Lower leg skin (tissue), 4 donors: ENCODE measurements around the gene STPG1. TPM values are rescaled to one million over a fixed set of nuclear protein-coding genes. Genes with fewer than 3 reads are reported as not detected.

Experiments used
- DNase-seq, 2 donors: peaks; one replicate each; pipeline ENCODE4 v3.0.0-alpha.2; 2019; ENCODE audit warnings: low spot score in 2 of 2
- H3K4me3 ChIP-seq: fragments of 200-600 bp; sonication (generic); 2 replicates; pipeline ENCODE4 v1.5.1; 2017; ENCODE audit warnings: mild to moderate bottlenecking, low read depth; ENCODE audit not compliant: poor library complexity, severe bottlenecking
- POLR2A ChIP-seq, 2 donors: fragments of 450-650 bp; IDR thresholded peaks; one replicate each; pipeline ENCODE4 v1.6.1; 2016 to 2017; ENCODE audit warnings: antibody characterized with exemption in 2 of 2, mild to moderate bottlenecking in 1 of 2, moderate library complexity in 1 of 2
- WGBS, 2 donors: methylation state at CpG; one replicate each; pipeline ENCODE4 v1.1.5; 2018; 5-methylcytosine and 5-hydroxymethylcytosine counted together
- intact Hi-C: fragments of 100-400 bp; cut with DNase I; formaldehyde crosslinking; loops from one replicate; pipeline ENCODE4 v1.15.0; 2023; ENCODE audit warnings: low total_unique reads
- total RNA-seq, 4 donors: library from RNA; depleted of rRNA; stranded (reverse); fragments of >200 nt; gene quantifications; one replicate each; pipeline ENCODE4 v1.1.0, GENCODE V29; 2016
- TF ChIP-seq, protein P1 (sequence below), 3 donors: fragments of 450-650 bp; IDR thresholded peaks; one replicate each; pipeline ENCODE4 v1.5.1; 2016; ENCODE audit warnings: antibody characterized with exemption in 3 of 3, mild to moderate bottlenecking in 3 of 3, moderate library complexity in 2 of 3

Gene STPG1
- total RNA-seq, 4 donors from 2014 or later: 3.6 to 8.5 (median 6.4) TPM

DNA sequence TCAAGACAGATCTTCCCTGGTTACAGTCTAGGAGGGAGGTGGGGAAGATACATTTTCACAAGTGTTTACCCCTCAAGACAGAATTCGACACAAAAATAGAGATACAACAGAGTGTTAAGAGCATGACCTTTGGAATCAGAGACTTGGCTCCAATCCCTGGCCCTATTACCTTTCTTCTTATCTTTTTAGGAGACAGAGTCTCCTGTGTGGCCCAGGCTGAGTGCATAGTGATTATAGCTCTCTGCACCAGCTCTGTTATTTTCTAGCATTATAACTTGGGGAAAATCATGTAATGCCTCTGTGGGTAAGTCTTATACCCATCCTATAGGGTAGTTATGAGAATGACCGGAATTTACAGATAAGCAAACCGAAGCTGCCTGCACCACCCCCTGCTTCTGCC, 11.9 kb upstream of the STPG1 start:
- WGBS, 2 donors: 82 to 87% methylated on average over 3 of the region's 3 CpGs
- TF ChIP-seq, protein P1, sequence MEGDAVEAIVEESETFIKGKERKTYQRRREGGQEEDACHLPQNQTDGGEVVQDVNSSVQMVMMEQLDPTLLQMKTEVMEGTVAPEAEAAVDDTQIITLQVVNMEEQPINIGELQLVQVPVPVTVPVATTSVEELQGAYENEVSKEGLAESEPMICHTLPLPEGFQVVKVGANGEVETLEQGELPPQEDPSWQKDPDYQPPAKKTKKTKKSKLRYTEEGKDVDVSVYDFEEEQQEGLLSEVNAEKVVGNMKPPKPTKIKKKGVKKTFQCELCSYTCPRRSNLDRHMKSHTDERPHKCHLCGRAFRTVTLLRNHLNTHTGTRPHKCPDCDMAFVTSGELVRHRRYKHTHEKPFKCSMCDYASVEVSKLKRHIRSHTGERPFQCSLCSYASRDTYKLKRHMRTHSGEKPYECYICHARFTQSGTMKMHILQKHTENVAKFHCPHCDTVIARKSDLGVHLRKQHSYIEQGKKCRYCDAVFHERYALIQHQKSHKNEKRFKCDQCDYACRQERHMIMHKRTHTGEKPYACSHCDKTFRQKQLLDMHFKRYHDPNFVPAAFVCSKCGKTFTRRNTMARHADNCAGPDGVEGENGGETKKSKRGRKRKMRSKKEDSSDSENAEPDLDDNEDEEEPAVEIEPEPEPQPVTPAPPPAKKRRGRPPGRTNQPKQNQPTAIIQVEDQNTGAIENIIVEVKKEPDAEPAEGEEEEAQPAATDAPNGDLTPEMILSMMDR (IDR thresholded peaks at IDR 0.05): no peak
- TF ChIP-seq POLR2A (IDR thresholded peaks at IDR 0.05): no peak
- intact Hi-C loops: no loop called here
- H3K4me3 ChIP-seq: no peak overlapping the region
- no peak for DNase-seq

DNA sequence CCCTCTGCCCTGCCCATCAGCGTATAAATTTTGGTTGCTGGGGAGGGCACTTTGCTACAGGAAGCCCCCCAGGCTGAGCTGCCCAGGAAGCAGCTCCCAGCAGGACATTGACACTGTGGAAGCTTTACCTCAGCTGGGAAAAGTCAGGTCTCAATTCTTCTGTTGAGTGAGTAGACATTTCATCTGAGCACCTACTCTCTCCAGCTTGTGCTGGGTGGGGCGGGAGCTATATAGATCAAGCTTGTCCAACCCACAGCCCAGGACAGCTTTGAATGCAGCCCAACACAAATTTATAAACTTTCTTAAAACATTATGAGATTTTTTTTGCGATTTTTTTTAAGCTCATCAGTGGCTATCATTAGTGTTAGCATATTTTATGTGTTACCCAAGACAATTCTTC, 11.4 kb upstream of the STPG1 start:
- H3K4me3 ChIP-seq: no peak overlapping the region
- TF ChIP-seq POLR2A (IDR thresholded peaks at IDR 0.05): no peak
- TF ChIP-seq, protein P1 (IDR thresholded peaks at IDR 0.05): no peak
- intact Hi-C loops: no loop called here
- DNase-seq: no peak
- WGBS, 2 donors: 81 to 88% methylated on average over 3 of the region's 3 CpGs

DNA sequence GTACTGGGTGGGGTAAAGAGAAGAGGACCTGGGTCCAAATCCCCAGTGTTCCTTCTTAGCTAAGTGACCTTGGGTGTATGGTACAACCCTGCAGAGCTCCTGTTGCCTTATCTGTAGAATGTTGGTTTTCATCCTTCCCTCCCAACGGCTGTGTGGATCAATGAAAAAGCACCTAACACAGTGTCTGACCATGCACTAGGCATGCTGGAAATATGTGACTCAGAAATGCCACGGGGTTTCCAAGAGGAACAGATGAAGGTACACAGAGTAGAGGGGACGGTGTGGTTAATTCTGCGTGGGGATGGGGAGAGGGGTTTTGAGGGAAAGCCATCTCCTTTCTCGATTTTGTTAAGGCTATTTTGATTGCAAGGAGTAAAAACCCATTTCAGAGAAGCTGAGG, 10.6 kb upstream of the STPG1 start:
- 94 to 96% methylated on average over 5 of the region's 5 CpGs for WGBS, 2 donors
- TF ChIP-seq POLR2A (IDR thresholded peaks at IDR 0.05): no peak
- TF ChIP-seq, protein P1 (IDR thresholded peaks at IDR 0.05): no peak
- H3K4me3 ChIP-seq: no peak overlapping the region
- no peak for DNase-seq
- intact Hi-C loops: no loop called here

DNA sequence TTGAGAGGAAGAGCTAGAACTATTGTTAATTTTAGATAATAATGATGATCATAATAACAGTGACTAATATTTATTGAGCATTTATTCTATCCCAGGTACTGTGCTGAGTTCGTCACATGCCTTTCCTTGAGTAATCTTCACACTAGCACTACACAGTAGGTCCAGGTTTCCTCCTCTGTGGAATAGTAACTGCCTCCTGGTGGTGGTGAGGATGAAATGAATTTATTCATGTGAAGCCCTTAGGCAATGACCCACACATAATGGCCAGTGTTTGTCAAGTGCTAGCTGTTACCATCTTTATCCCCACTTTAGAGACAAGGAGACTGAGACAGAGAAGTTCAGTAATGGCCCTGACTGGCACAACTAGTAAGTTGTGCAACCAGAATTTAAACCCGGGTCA, 7.9 kb upstream of the STPG1 start:
- TF ChIP-seq POLR2A (IDR thresholded peaks at IDR 0.05): no peak
- TF ChIP-seq, protein P1 (IDR thresholded peaks at IDR 0.05): no peak
- whole genome bisulfite sequencing, 2 donors: 88 to 100% methylated on average over 2 of the region's 2 CpGs

DNA sequence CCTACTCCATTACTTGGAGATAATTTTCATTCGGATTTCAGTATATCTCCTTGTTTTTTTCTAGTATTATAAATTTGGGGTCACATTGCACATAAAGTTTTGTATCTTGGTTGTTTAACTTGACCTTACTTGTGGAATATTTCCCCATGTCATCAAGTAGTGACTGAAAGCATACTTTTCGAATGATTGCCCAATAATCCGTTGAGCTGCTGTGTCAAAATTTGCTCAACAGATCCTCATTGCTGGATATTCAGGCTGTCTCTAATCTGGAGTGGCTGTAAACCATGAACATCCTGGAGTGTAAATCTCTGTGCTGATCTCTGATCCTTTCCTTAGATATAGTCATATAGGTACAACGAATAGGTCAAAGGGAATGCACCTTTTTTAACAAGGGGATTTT, 7.0 kb upstream of the STPG1 start:
- no peak overlapping the region for H3K4me3 ChIP-seq
- DNase-seq: no peak
- WGBS, 2 donors: 65 to 76% methylated on average over 4 of the region's 4 CpGs
- TF ChIP-seq POLR2A (IDR thresholded peaks at IDR 0.05): no peak
- TF ChIP-seq, protein P1 (IDR thresholded peaks at IDR 0.05): no peak
- intact Hi-C loops: no loop called here

More for the DNA sequence above, 7.9 kb upstream of the STPG1 start:
- DNase-seq: no peak
- H3K4me3 ChIP-seq: no peak overlapping the region
- intact Hi-C loops: no loop called here

DNA sequence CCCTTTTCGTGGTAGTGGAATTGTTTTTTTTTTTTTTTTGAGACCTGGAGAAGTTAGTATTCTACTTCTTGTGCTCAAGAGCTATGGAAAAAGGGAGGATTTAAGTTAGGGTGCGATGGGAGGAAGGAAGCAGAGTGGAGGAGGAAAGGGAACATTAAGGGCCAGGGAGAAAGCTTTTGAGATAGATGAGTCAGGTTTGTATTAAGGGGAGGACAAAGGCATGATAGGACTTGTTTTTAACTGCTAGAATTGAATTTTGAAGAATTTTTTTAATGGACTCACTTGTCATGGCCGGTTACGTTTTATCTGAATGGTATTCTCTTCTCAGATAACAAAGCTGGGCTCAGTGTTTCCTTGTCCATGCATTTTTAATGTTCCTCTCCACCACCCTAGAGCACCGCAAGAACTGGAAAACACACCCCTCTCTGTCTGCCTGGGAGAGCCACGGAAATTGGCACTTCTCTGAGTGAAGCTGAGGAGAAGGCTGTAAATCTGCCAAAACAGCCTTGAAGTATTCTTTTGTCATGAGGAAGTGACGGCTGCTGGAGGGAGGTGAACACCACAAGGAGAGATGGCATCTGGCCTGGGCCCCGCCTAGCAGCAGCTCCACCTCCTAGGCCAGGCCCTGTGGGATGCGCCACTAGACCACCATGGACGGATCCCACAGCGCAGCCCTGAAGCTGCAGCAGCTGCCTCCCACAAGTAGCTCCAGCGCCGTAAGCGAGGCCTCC, 5.5 kb upstream of the STPG1 start:
- peak in 1 of 2 donors; percentile 54 for DNase-seq
- TF ChIP-seq, protein P1 (IDR thresholded peaks at IDR 0.05): no peak
- TF ChIP-seq POLR2A (IDR thresholded peaks at IDR 0.05): no peak
- intact Hi-C loops: no loop called here
- WGBS, 2 donors: 44 to 55% methylated on average over 14 of the region's 14 CpGs
- no peak overlapping the region for H3K4me3 ChIP-seq
